Right atrium auricular region (tissue), 2 donors: ENCODE data around the gene MEDAG. TPM values are rescaled to one million over a fixed set of nuclear protein-coding genes. Genes with fewer than 3 reads are reported as not detected.

Experiments
- DNase-seq: peaks from one replicate; pipeline ENCODE4 v3.0.0-alpha.2; 2019; ENCODE audit warnings: low spot score
- H3K27ac ChIP-seq, 2 donors: fragments of 200-600 bp; sonication (generic); 1 replicate in 1 of 2; 2 replicates in 1 of 2; pipeline ENCODE4 v1.5.1; 2016 to 2019
- H3K27me3 ChIP-seq, 2 donors: fragments of 200-600 bp; sonication (generic); one replicate each; pipeline versions ENCODE4 v1.5.1 to v1.6.0; 2017 to 2019
- H3K36me3 ChIP-seq: fragments of 200-600 bp; sonication (generic); one replicate; pipeline ENCODE4 v1.5.1; 2016
- H3K4me1 ChIP-seq, 2 donors: fragments of 200-600 bp; sonication (generic); one replicate each; pipeline versions ENCODE4 v1.5.1 to v1.6.0; 2017 to 2019
- H3K4me3 ChIP-seq, 2 donors: fragments of 200-600 bp; sonication (generic); 1 replicate in 1 of 2; 2 replicates in 1 of 2; pipeline ENCODE4 v1.5.1; 2017 to 2019; ENCODE audit warnings: mild to moderate bottlenecking in 1 of 2, moderate library complexity in 1 of 2
- H3K9me3 ChIP-seq, 2 donors: fragments of 200-600 bp; sonication (generic); one replicate each; pipeline ENCODE4 v1.5.1; 2019
- total RNA-seq, 2 donors: library from RNA; depleted of rRNA; stranded (reverse); fragments of >200 nt; gene quantifications; one replicate each; pipeline ENCODE4 v1.1.0, GENCODE V29; 2016
- TF ChIP-seq, protein P1 (sequence below), 2 donors: fragments of 200-600 bp; sonication (generic); IDR thresholded peaks; one replicate each; pipeline ENCODE4 v1.5.1; 2019; ENCODE audit warnings: antibody characterized with exemption in 2 of 2

Gene MEDAG
- total RNA-seq, 2 donors from 2014 or later = 37.4 to 42.4 TPM

DNA sequence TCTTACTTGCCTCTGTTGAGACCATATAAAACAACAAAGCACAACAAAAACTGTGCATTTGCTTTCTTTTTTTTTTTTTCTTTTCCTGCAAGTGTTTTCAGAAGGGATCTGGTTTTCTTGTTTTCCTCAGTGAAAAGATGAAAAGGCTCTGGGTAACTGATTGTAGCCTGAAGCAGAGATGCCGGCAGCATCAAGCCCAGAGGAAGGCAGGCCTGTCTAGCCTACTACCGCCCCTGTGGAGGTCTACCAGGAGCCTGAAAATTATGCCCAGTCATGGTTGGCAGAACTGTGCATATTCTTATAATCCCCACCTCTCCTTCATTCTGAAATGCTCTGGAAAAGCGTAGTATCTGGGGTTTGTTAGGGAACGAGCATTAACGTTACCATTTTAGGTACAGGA is 32.6 kb upstream of the MEDAG start:
- no peak overlapping the region for H3K4me3 ChIP-seq
- H3K27me3 ChIP-seq = no peaks in the 10 kb centered on the region
- H3K27ac ChIP-seq = peak overlapping the region in 1 of 2 donors; percentile 31
- no peak for DNase-seq
- TF ChIP-seq, protein P1, sequence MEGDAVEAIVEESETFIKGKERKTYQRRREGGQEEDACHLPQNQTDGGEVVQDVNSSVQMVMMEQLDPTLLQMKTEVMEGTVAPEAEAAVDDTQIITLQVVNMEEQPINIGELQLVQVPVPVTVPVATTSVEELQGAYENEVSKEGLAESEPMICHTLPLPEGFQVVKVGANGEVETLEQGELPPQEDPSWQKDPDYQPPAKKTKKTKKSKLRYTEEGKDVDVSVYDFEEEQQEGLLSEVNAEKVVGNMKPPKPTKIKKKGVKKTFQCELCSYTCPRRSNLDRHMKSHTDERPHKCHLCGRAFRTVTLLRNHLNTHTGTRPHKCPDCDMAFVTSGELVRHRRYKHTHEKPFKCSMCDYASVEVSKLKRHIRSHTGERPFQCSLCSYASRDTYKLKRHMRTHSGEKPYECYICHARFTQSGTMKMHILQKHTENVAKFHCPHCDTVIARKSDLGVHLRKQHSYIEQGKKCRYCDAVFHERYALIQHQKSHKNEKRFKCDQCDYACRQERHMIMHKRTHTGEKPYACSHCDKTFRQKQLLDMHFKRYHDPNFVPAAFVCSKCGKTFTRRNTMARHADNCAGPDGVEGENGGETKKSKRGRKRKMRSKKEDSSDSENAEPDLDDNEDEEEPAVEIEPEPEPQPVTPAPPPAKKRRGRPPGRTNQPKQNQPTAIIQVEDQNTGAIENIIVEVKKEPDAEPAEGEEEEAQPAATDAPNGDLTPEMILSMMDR (IDR thresholded peaks at IDR 0.05) = no peak
- peaks cover 0 to 37% of the 10 kb centered on the region in 2 donors for H3K4me1 ChIP-seq
- no peaks in the 10 kb centered on the region for H3K36me3 ChIP-seq
- no peaks in the 10 kb centered on the region for H3K9me3 ChIP-seq

DNA sequence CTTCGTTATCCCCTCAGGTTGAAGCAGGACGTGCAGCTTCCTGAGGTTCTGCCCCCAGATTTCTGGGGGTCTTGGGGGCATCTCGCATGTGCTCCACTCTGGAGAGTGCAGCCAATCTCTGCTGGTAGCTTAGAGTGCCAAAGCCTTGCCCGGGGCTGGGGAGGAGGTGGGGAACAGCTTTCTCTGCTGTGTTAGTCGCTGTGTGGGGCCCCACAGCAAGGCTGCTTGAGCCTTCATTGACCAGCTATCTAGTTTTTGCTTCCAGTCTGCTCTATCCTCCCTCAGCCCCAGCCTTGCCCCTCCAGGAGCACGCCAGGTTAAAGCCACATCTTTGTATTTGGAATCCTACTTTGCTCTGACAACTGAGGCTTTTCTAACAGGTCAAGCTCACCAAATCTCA is 32.0 kb upstream of the MEDAG start:
- Histone ChIP-seq H3K36me3 (no peaks in the 10 kb centered on the region), H3K27ac (no peak overlapping the region), H3K4me3 (no peak overlapping the region), H3K4me1 (peaks cover 0 to 37% of the 10 kb centered on the region in 2 donors), H3K9me3 (no peaks in the 10 kb centered on the region), H3K27me3 (no peaks in the 10 kb centered on the region)
- TF ChIP-seq, protein P1 (IDR thresholded peaks at IDR 0.05) = no peak
- no peak for DNase-seq

DNA sequence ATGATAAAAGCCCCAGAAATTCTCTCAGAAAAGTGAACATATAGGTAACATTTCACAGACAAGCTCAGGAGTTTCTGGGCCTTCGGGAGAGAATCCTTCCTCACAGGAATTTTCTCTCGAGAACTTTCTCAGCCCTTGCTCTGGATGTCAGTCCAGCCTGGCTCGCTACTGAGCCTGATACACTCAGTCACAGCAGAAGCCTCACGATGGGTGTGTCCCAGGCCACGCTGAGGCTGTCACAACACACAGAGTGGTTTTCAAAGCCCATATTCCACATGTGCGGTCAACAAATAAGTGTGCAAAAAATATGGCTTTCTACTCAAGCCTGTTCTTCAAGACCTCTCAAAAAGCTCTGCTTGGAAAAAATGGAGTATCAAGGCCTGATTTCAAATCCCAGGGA is 31.5 kb upstream of the MEDAG start:
- no peak overlapping the region for H3K4me3 ChIP-seq
- DNase-seq = no peak
- no peak overlapping the region for H3K27ac ChIP-seq
- H3K9me3 ChIP-seq = no peaks in the 10 kb centered on the region
- no peaks in the 10 kb centered on the region for H3K27me3 ChIP-seq
- TF ChIP-seq, protein P1 (IDR thresholded peaks at IDR 0.05) = no peak
- H3K36me3 ChIP-seq = no peaks in the 10 kb centered on the region
- H3K4me1 ChIP-seq = peaks cover 0 to 34% of the 10 kb centered on the region in 2 donors

DNA sequence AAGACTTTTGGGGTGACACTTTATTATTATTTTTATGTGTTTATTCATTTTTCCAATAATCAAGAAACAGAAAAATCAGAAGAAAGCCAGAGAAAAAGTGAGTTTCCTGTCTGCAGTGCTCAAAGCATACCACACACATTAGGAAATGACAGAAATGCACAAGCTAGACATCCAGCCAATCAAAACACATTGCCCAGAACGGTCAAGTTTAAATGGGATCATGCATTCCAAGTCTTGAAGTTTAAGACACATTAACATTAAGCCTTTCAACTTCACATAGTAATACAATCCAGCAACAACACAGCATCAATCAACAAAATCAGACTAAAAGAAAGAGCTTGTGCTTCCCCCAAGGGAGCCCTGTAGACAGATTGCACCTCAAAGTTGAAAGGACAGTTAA is 28.7 kb upstream of the MEDAG start:
- no peaks in the 10 kb centered on the region for H3K9me3 ChIP-seq
- H3K4me3 ChIP-seq = no peak overlapping the region
- H3K27me3 ChIP-seq = no peaks in the 10 kb centered on the region
- peaks cover 0 to 24% of the 10 kb centered on the region in 2 donors for H3K4me1 ChIP-seq
- no peaks in the 10 kb centered on the region for H3K36me3 ChIP-seq
- no peak overlapping the region for H3K27ac ChIP-seq
- TF ChIP-seq, protein P1 (IDR thresholded peaks at IDR 0.05) = no peak
- DNase-seq = no peak

DNA sequence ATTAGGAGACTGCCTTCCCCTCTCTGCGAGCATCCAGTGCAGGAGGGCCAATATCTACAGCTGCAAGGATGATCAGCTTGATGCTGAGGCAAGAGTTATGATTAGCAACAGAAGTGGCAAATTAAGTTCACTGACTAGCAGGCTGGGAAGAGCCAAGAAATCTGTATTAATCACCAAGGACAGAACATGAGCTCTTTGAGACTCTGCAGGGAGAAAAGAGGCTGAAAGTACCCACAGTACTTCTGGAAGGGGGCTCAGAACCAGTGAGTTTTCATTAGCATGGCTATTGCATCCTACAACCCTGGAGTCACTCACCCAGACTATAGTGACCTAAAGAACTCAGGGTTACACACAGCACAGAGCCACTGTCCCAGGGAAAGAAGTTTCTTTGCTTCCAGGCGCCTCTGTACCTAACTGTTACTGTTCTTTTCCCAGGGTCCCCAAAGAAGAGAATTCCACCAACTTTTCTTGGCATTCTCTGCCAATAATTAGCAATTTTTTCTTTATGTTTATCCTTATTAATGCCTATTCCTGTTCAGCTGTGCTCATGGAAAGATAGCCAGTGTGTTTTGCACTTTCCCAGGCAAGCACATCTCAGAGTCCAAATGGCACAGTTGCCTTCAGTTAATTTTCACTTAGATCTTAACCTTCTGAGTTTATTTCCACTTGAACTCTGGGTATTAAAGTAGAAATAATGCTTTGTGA is 25.8 kb upstream of the MEDAG start:
- TF ChIP-seq, protein P1 (IDR thresholded peaks at IDR 0.05) = no peak
- Histone ChIP-seq H3K27ac (peak overlapping the region; percentile 59 to 76), H3K9me3 (no peaks in the 10 kb centered on the region), H3K36me3 (no peaks in the 10 kb centered on the region), H3K4me3 (no peak overlapping the region), H3K4me1 (peaks cover 0 to 8% of the 10 kb centered on the region in 2 donors), H3K27me3 (no peaks in the 10 kb centered on the region)
- no peak for DNase-seq

DNA sequence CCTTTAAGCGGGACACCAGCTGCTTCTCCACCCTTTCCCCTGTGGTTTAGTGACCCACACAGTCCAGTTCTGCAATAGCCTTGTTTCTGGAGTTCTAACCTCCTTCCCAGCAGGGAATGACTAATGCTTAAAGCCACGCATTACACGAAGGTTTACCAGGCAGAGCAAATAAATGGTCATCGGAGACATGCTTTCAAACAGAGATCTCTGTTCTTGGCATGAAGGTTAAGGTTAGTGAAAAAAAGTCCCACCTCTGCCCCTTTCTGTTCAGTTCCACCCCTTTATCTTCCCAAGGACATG is 25.3 kb upstream of the MEDAG start:
- Histone ChIP-seq H3K9me3 (no peaks in the 10 kb centered on the region), H3K27me3 (no peaks in the 10 kb centered on the region), H3K27ac (peak overlapping the region; percentile 60 to 76), H3K36me3 (no peaks in the 10 kb centered on the region), H3K4me1 (peaks cover 0 to 8% of the 10 kb centered on the region in 2 donors), H3K4me3 (no peak overlapping the region)
- no peak for DNase-seq
- TF ChIP-seq, protein P1 (IDR thresholded peaks at IDR 0.05) = no peak
